IMR-90 (cell line): ENCODE data around the gene SPATA31D4. TPM values are rescaled to one million over a fixed set of nuclear protein-coding genes. Genes with fewer than 3 reads are reported as not detected.
A peak's percentile ranks its signal among the peaks of the same experiment; 100 is the strongest.

Experiments used
- ATAC-seq: fragments of 200-7000 bp; cut with Tn5 transposase; 2 replicates; pipeline ENCODE4 v1.9.1; 2020; ENCODE audit warnings: low read depth, mild to moderate bottlenecking, moderate library complexity
- BruUV-seq: library from RNA; stranded (reverse); fragments of 400-500 nt; replicated peaks from 2 replicates; lab custom pipeline; 2021; lab: Mats Ljungman, UMichigan
- CTCF ChIA-PET: fragments of 300-600 bp; formaldehyde crosslinking; extraction: SDS; loops from one replicate; lab custom pipeline; 2021; ENCODE audit warnings: antibody characterized with exemption; lab: Yijun Ruan, JAX
- POLR2A ChIA-PET: fragments of 300-600 bp; sonication (Branson Sonifier 250); formaldehyde crosslinking; loops from one replicate; lab custom pipeline; 2022; ENCODE audit warnings: antibody characterized with exemption; ENCODE audit not compliant: unreplicated experiment; lab: Charles Lee
- DNase-seq: peaks from one replicate; pipeline ENCODE4 v3.0.0; 2013
- H2AFZ ChIP-seq: replicated peaks from 2 replicates; pipeline ENCODE3; 2013; ENCODE audit warnings: low read length, mild to moderate bottlenecking; ENCODE audit not compliant: poor library complexity
- H2AK5ac ChIP-seq: 2 replicates; pipeline ENCODE4 v1.6.1; 2013; ENCODE audit warnings: low read depth, low read length, inconsistent platforms
- H2AK9ac ChIP-seq: replicated peaks from 2 replicates; pipeline ENCODE3; 2013; ENCODE audit warnings: mild to moderate bottlenecking, low read depth, low read length, moderate library complexity; ENCODE audit not compliant: poor library complexity
- H2BK120ac ChIP-seq: 2 replicates; pipeline ENCODE4 v1.6.1; 2013; ENCODE audit warnings: low read depth, low read length, inconsistent platforms
- H2BK15ac ChIP-seq: 3 replicates; pipeline ENCODE4 v1.6.1; 2013; ENCODE audit warnings: low read depth, low read length, inconsistent platforms
- H2BK20ac ChIP-seq: 2 replicates; pipeline ENCODE4 v1.6.1; 2013; ENCODE audit warnings: low read depth, mild to moderate bottlenecking, inconsistent platforms, low read length, moderate library complexity
- H2BK5ac ChIP-seq: 2 replicates; pipeline ENCODE4 v1.6.1; 2013; ENCODE audit warnings: mild to moderate bottlenecking, low read depth, low read length, inconsistent platforms; ENCODE audit not compliant: poor library complexity, severe bottlenecking
- H3K14ac ChIP-seq: replicated peaks from 2 replicates; pipeline ENCODE4 v1.6.1; 2013; ENCODE audit warnings: low read depth, low read length, inconsistent platforms
- H3K18ac ChIP-seq: 2 replicates; pipeline ENCODE4 v1.6.1; 2013; ENCODE audit warnings: low read depth, low read length, control low read depth
- H3K23ac ChIP-seq: 2 replicates; pipeline ENCODE4 v1.6.1; 2013; ENCODE audit warnings: low read depth, low read length, inconsistent platforms
- H3K27ac ChIP-seq: 2 replicates; pipeline ENCODE4 v1.5.1; 2013; ENCODE audit warnings: mild to moderate bottlenecking, control low read depth, low read length; ENCODE audit not compliant: insufficient read depth
- H3K27me3 ChIP-seq: 2 replicates; pipeline ENCODE4 v1.6.1; 2013; ENCODE audit warnings: low read length; ENCODE audit not compliant: control insufficient read depth, insufficient read depth
- H3K36me3 ChIP-seq: 2 replicates; pipeline ENCODE4 v1.6.1; 2013; ENCODE audit warnings: low read length, mixed read lengths; ENCODE audit not compliant: control insufficient read depth, insufficient read depth
- H3K4ac ChIP-seq: 2 replicates; pipeline ENCODE4 v1.6.1; 2013; ENCODE audit warnings: low read depth, low read length, inconsistent platforms
- H3K4me1 ChIP-seq: 2 replicates; pipeline ENCODE4 v1.6.1; 2013; ENCODE audit warnings: low read length, mixed read lengths; ENCODE audit not compliant: control insufficient read depth, insufficient read depth
- H3K4me2 ChIP-seq: 2 replicates; pipeline ENCODE4 v1.6.1; 2013; ENCODE audit warnings: low read depth, mild to moderate bottlenecking, control low read depth, low read length, moderate library complexity
- H3K4me3 ChIP-seq: 2 replicates; pipeline ENCODE4 v1.5.1; 2013; ENCODE audit warnings: low read depth, mild to moderate bottlenecking, control low read depth, low read length, moderate library complexity; ENCODE audit not compliant: insufficient read depth
- H3K56ac ChIP-seq: 2 replicates; pipeline ENCODE4 v1.6.1; 2013; ENCODE audit warnings: low read length, inconsistent platforms; ENCODE audit not compliant: insufficient read depth; ENCODE audit errors: extremely low read depth
- H3K79me1 ChIP-seq, 2 experiments: 2 replicates each; pipeline ENCODE4 v1.6.1; 2013; ENCODE audit warnings: low read length in 2 of 2, inconsistent platforms in 1 of 2, low read depth in 1 of 2
- H3K9ac ChIP-seq: 2 replicates; pipeline ENCODE4 v1.6.1; 2013; ENCODE audit warnings: low read depth, low read length, control low read depth
- H3K9me1 ChIP-seq: 2 replicates; pipeline ENCODE4 v1.6.1; 2013; ENCODE audit warnings: low read length, inconsistent platforms; ENCODE audit not compliant: insufficient read depth
- H3K9me3 ChIP-seq: 2 replicates; pipeline ENCODE4 v1.6.1; 2013; ENCODE audit warnings: low read length; ENCODE audit not compliant: control insufficient read depth, insufficient read depth
- H4K20me1 ChIP-seq: 2 replicates; pipeline ENCODE4 v1.6.1; 2013; ENCODE audit warnings: low read length, inconsistent platforms; ENCODE audit not compliant: insufficient read depth
- H4K5ac ChIP-seq: 2 replicates; pipeline ENCODE4 v1.6.1; 2013; ENCODE audit warnings: mild to moderate bottlenecking, low read depth, low read length, control low read depth
- H4K8ac ChIP-seq, 2 experiments: 2 replicates each; pipeline ENCODE4 v1.6.1; 2013; ENCODE audit warnings: low read depth in 2 of 2, low read length in 2 of 2, control low read depth in 1 of 2, inconsistent platforms in 1 of 2
- H4K91ac ChIP-seq: 2 replicates; pipeline ENCODE4 v1.6.1; 2013; ENCODE audit warnings: low read depth, low read length, inconsistent platforms; ENCODE audit not compliant: insufficient read depth
- BHLHE40 ChIP-seq: fragments of 150-350 bp; IDR thresholded peaks from 2 replicates; pipeline ENCODE4 v1.6.1; 2016; ENCODE audit warnings: mild to moderate bottlenecking, low read depth, low read length
- CEBPB ChIP-seq: IDR thresholded peaks from 2 replicates; pipeline ENCODE4 v1.6.1; 2012; ENCODE audit warnings: low read depth, low read length, improper control_type of control experiment
- CHD1 ChIP-seq: IDR thresholded peaks from 2 replicates; pipeline ENCODE4 v1.6.1; 2012; ENCODE audit warnings: low read depth, low read length, improper control_type of control experiment
- FOS ChIP-seq: fragments of 150-350 bp; IDR thresholded peaks from 2 replicates; pipeline ENCODE4 v1.6.1; 2016; ENCODE audit warnings: low read depth, low read length
- MAFK ChIP-seq: IDR thresholded peaks from 2 replicates; pipeline ENCODE4 v1.6.1; 2012; ENCODE audit warnings: low read depth, low read length, improper control_type of control experiment
- MAZ ChIP-seq: IDR thresholded peaks from 2 replicates; pipeline ENCODE4 v1.6.1; 2012; ENCODE audit warnings: low read depth, mild to moderate bottlenecking, low read length, improper control_type of control experiment, moderate library complexity, borderline replicate concordance
- MXI1 ChIP-seq: IDR thresholded peaks from 2 replicates; pipeline ENCODE4 v1.6.1; 2012; ENCODE audit warnings: low read depth, mild to moderate bottlenecking, low read length, moderate library complexity, borderline replicate concordance
- NFE2L2 ChIP-seq: fragments of 150-350 bp; IDR thresholded peaks from 2 replicates; pipeline ENCODE4 v1.6.1; 2016; ENCODE audit warnings: low read depth, mild to moderate bottlenecking, low read length
- POLR2A ChIP-seq: IDR thresholded peaks from 2 replicates; pipeline ENCODE4 v1.6.1; 2012; ENCODE audit warnings: mild to moderate bottlenecking, low read depth, low read length
- RAD21 ChIP-seq: IDR thresholded peaks from 2 replicates; pipeline ENCODE4 v1.6.1; 2012; ENCODE audit warnings: low read length, improper control_type of control experiment
- RCOR1 ChIP-seq: IDR thresholded peaks from 2 replicates; pipeline ENCODE4 v1.6.1; 2012; ENCODE audit warnings: mild to moderate bottlenecking, low read length, improper control_type of control experiment; ENCODE audit not compliant: insufficient replicate concordance
- RFX5 ChIP-seq: IDR thresholded peaks from 2 replicates; pipeline ENCODE4 v1.8.0; 2012; ENCODE audit warnings: low read depth, mild to moderate bottlenecking, low read length, moderate library complexity
- SMC3 ChIP-seq: fragments of 150-350 bp; IDR thresholded peaks from 2 replicates; pipeline ENCODE4 v1.6.1; 2016; ENCODE audit warnings: low read depth, mild to moderate bottlenecking, antibody characterized with exemption, low read length, moderate library complexity
- WGBS, 2 experiments: methylation state at CpG; one replicate each; pipeline versions ENCODE4 v1.1.5 to v1.1.7; 2013; ENCODE audit warnings: missing lambda C conversion rate in 2 of 2; ENCODE audit not compliant: insufficient read length in 1 of 2; ENCODE audit errors: extremely low coverage in 2 of 2; 5-methylcytosine and 5-hydroxymethylcytosine counted together
- dilution Hi-C: fragments of 300-500 bp; cut with HindIII; formaldehyde crosslinking; loops from one replicate; pipeline ENCODE4 v1.14.3; 2018; ENCODE audit warnings: low sequenced_read_pairs; ENCODE audit not compliant: unreplicated experiment
- in situ Hi-C: fragments of 300-500 bp; cut with MboI; formaldehyde crosslinking; loops from 3 replicates; pipeline ENCODE4 v1.14.3; 2019; ENCODE audit warnings: low sequenced_read_pairs, inconsistent platforms, mixed read lengths
- intact Hi-C: fragments of 100-400 bp; cut with micrococcal nuclease; formaldehyde crosslinking; loops from 2 replicates; pipeline ENCODE4 v1.10.0; 2022
- polyA plus RNA-seq, 3 experiments: library from polyadenylated mRNA; depleted of rRNA; stranded (reverse); fragments of >200 nt; gene quantifications; 2 replicates each; pipeline ENCODE4 v1.2.3, GENCODE V29; 2012; ENCODE audit warnings: low replicate concordance in 1 of 3
- total RNA-seq: library from RNA; depleted of rRNA; stranded (reverse); fragments of >200 nt; gene quantifications from 2 replicates; pipeline ENCODE4 v1.2.3, GENCODE V29; 2012
- TF ChIP-seq, protein P1 (sequence below): conservative IDR thresholded peaks from 2 replicates; pipeline ENCODE4 v1.5.1; 2012; ENCODE audit warnings: mild to moderate bottlenecking, low read depth, low read length, improper control_type of control experiment
- TF ChIP-seq, protein P2 (sequence below): fragments of 150-350 bp; IDR thresholded peaks from 2 replicates; pipeline ENCODE4 v1.6.1; 2016; ENCODE audit warnings: low read depth, mild to moderate bottlenecking, low read length, moderate library complexity, borderline replicate concordance
- TF ChIP-seq, protein P3 (sequence below): fragments of 150-350 bp; IDR thresholded peaks from 2 replicates; pipeline ENCODE4 v1.6.1; 2017; ENCODE audit warnings: mild to moderate bottlenecking, antibody characterized with exemption, low read length, low read depth

SPATA31D4 gene
- total and polyA plus RNA-seq, 2 of the 4 experiments (the other 2 are of a cell fraction) = not detected

GRCh38 chr9:81878530-81878929, 49.7 kb upstream of the SPATA31D4 start:
- H2AK9ac ChIP-seq = no peak overlapping the region
- no peak overlapping the region for H4K5ac ChIP-seq
- H2BK15ac ChIP-seq = no peak overlapping the region
- WGBS, 2 experiments = no CpG with 5 or more reads among the region's 2 CpGs
- no peak for TF ChIP-seq CEBPB
- no peak for TF ChIP-seq RFX5
- TF ChIP-seq RCOR1 = no peak
- no peak for TF ChIP-seq POLR2A
- TF ChIP-seq, protein P1, sequence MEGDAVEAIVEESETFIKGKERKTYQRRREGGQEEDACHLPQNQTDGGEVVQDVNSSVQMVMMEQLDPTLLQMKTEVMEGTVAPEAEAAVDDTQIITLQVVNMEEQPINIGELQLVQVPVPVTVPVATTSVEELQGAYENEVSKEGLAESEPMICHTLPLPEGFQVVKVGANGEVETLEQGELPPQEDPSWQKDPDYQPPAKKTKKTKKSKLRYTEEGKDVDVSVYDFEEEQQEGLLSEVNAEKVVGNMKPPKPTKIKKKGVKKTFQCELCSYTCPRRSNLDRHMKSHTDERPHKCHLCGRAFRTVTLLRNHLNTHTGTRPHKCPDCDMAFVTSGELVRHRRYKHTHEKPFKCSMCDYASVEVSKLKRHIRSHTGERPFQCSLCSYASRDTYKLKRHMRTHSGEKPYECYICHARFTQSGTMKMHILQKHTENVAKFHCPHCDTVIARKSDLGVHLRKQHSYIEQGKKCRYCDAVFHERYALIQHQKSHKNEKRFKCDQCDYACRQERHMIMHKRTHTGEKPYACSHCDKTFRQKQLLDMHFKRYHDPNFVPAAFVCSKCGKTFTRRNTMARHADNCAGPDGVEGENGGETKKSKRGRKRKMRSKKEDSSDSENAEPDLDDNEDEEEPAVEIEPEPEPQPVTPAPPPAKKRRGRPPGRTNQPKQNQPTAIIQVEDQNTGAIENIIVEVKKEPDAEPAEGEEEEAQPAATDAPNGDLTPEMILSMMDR = no peak
- no peak for TF ChIP-seq MAFK
- TF ChIP-seq MXI1 = no peak
- TF ChIP-seq, protein P2, sequence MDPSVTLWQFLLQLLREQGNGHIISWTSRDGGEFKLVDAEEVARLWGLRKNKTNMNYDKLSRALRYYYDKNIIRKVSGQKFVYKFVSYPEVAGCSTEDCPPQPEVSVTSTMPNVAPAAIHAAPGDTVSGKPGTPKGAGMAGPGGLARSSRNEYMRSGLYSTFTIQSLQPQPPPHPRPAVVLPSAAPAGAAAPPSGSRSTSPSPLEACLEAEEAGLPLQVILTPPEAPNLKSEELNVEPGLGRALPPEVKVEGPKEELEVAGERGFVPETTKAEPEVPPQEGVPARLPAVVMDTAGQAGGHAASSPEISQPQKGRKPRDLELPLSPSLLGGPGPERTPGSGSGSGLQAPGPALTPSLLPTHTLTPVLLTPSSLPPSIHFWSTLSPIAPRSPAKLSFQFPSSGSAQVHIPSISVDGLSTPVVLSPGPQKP = no peak
- TF ChIP-seq FOS = no peak
- TF ChIP-seq, protein P3, sequence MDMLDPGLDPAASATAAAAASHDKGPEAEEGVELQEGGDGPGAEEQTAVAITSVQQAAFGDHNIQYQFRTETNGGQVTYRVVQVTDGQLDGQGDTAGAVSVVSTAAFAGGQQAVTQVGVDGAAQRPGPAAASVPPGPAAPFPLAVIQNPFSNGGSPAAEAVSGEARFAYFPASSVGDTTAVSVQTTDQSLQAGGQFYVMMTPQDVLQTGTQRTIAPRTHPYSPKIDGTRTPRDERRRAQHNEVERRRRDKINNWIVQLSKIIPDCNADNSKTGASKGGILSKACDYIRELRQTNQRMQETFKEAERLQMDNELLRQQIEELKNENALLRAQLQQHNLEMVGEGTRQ = no peak
- TF ChIP-seq MAZ = no peak
- no peak for TF ChIP-seq RAD21
- no peak for TF ChIP-seq SMC3
- no peak for TF ChIP-seq CHD1
- TF ChIP-seq BHLHE40 = no peak
- TF ChIP-seq NFE2L2 = no peak
- ChIA-PET POLR2A (no interaction called here), CTCF (no interaction called here)
- no peak overlapping the region for H4K91ac ChIP-seq
- H3K27ac ChIP-seq = no peak overlapping the region
- no peaks in the 10 kb centered on the region for H3K27me3 ChIP-seq
- no peak overlapping the region for H2BK5ac ChIP-seq
- no peak overlapping the region for H4K8ac ChIP-seq
- no peak overlapping the region for H2BK120ac ChIP-seq
- H3K9me1 ChIP-seq = peaks cover 3% of the 10 kb centered on the region
- no peak overlapping the region for H3K4me2 ChIP-seq
- H4K20me1 ChIP-seq = no peaks in the 10 kb centered on the region
- in situ Hi-C loops = no loop called here
- 0 out of 2 replicates have a peak overlapping the region, but pooled peaks have one; percentile 34 for H2BK20ac ChIP-seq
- no peak overlapping the region for H3K4ac ChIP-seq
- H3K9ac ChIP-seq = no peak overlapping the region
- ATAC-seq (no peak), DNase-seq (no peak)
- peaks cover 4% of the 10 kb centered on the region for H3K4me1 ChIP-seq
- H3K4me3 ChIP-seq = no peak overlapping the region
- no peaks in the 10 kb centered on the region for H3K36me3 ChIP-seq
- no peaks in the 10 kb centered on the region for H3K9me3 ChIP-seq
- dilution Hi-C loops = no loop called here
- no peak overlapping the region for H3K23ac ChIP-seq
- H2AFZ ChIP-seq = peak overlapping the region; percentile 48
- BruUV-seq = no TSS peak
- H3K79me1 ChIP-seq = no peaks in the 10 kb centered on the region
- intact Hi-C loops = loop anchor here (10.0 kb wide), 1 partner anchor 726 kb away; no protein-coding TSS in a partner anchor
- H3K56ac ChIP-seq = no peak overlapping the region
- no peak overlapping the region for H3K18ac ChIP-seq
- H2AK5ac ChIP-seq = 0 out of 2 replicates have a peak overlapping the region, but pooled peaks have one; percentile 2
- 0 out of 2 replicates have a peak overlapping the region, but pooled peaks have one; percentile 13 for H3K14ac ChIP-seq
